GM21576 (cell line): ENCODE measurements around the gene CCHCR1.

Experiments used
- ATAC-seq: cut with Tn5 transposase; IDR thresholded peaks from one replicate; pipeline ENCODE4 v1.9.1; 2021; ENCODE audit warnings: mild to moderate bottlenecking, moderate library complexity; ENCODE audit not compliant: unreplicated experiment

The CCHCR1 gene

GRCh38 chr6:31112478-31112877, 45.1 kb downstream of the CCHCR1 start, which contains the start of gene C6orf15:
Gene C6orf15 (minus strand): TSS chr6:31112575. CDS start chr6:31112555, 20 bp downstream.
- ATAC-seq, result no peak

DNA sequence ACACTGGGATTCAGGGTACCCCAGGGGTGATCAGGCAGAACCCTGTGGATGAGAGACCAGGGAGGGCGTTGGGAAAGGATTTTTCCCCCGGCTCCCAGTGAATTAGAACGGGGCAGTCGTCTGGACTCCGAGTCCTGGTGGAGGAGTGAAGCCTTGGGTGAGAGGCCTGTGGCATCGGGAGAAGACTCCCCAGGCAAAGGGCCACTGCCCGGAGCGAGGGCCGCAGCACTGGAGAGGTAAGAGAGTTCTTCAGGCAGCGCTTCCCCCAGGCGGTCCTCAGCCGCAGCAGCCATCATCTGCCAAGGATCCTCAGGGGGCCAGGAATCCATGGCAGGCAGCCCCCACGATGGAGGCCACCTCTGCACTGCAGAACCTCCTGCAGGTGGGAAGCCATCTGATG, 45.9 kb downstream of the CCHCR1 start:
- no peak for ATAC-seq

GRCh38 chr6:31110825-31111582, 46.6 kb downstream of the CCHCR1 start:
- no peak for ATAC-seq

- no peak for ATAC-seq
Observed at GRCh38 chr6:31107052-31107451, 50.5 kb downstream of the CCHCR1 start.

GRCh38 chr6:31103136-31103535, 54.5 kb downstream of the CCHCR1 start:
- no peak for ATAC-seq

DNA sequence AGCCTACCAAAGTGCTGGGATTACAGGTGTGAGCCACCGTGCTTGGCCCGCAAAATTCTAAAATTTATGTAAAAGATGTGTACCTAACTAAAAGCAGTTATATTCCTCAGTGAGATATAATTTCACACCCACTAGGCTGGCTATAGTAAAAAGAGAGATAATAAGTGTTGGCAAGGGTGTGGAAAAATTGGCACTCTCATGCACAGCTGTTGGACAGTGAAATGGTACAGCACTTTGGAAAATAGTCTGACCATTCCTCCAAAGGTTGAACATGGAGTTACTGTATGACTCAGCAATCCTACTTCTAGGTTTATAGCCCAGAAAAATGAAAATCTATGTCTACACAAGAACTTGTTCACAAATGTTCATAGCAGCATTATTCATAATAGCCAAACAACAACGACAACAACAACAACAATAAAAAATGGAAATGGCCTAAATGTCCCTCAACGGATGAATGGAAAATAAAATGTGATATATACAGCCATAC, 59.1 kb downstream of the CCHCR1 start:
- no peak for ATAC-seq

DNA sequence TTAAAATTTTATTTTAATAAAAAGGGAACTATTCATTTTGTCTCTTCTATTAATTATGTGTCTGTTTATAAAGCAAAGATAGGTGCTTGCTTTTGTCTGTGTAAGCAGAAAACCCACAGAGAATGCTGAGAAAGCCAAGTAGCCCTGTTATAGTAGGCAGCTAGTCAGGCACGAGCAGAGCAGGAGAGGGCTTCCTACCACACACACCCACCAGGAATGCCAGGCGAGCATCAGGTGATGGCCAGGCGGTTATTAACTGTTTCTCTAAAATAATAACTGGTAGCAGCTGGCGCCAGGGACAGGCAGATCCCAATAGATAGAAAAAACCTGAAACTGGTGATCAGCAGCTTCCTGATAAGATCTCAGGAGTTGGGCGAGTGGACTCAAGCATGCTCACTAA, 60.9 kb downstream of the CCHCR1 start:
- ATAC-seq, result no peak

- no peak for ATAC-seq
Observed at GRCh38 chr6:31096215-31096614, 61.4 kb downstream of the CCHCR1 start.

- ATAC-seq, result no peak
Observed at GRCh38 chr6:31094389-31094881, 63.2 kb downstream of the CCHCR1 start.

- no peak for ATAC-seq
Observed at GRCh38 chr6:31092769-31093505, 64.7 kb downstream of the CCHCR1 start.
